SJCRH30 (cell line): ENCODE results near the gene MYL5. TPM values are rescaled to one million over a fixed set of nuclear protein-coding genes. Genes with fewer than 3 reads are reported as not detected.

Experiments used
- DNase-seq, 2 experiments: peaks; one replicate each; pipeline ENCODE4 v3.0.0-alpha.2; 2015 to 2020
- H3K27ac ChIP-seq: fragments of 250-450 bp; sonication (Bioruptor Pico); 2 replicates; pipeline ENCODE4 v1.5.1; 2020; ENCODE audit warnings: mild to moderate bottlenecking, moderate library complexity
- H3K27me3 ChIP-seq: fragments of 250-450 bp; sonication (Bioruptor Pico); 2 replicates; pipeline ENCODE4 v1.5.1; 2020; ENCODE audit warnings: mild to moderate bottlenecking, moderate library complexity
- H3K36me3 ChIP-seq: fragments of 250-450 bp; sonication (Bioruptor Pico); 2 replicates; pipeline ENCODE4 v1.5.1; 2020; ENCODE audit warnings: mild to moderate bottlenecking, moderate library complexity
- H3K4me1 ChIP-seq: fragments of 250-450 bp; sonication (Bioruptor Pico); 2 replicates; pipeline ENCODE4 v1.5.1; 2020; ENCODE audit warnings: mild to moderate bottlenecking, moderate library complexity
- H3K4me3 ChIP-seq: fragments of 250-450 bp; sonication (Bioruptor Pico); 2 replicates; pipeline ENCODE4 v1.5.1; 2020; ENCODE audit warnings: mild to moderate bottlenecking, moderate library complexity
- H3K9me3 ChIP-seq: fragments of 250-450 bp; sonication (Bioruptor Pico); replicated peaks from 2 replicates; pipeline ENCODE4 v1.5.1; 2020; ENCODE audit warnings: mild to moderate bottlenecking, moderate library complexity
- total RNA-seq: library from RNA; depleted of rRNA; stranded (reverse); fragments of >200 nt; shearing (Covaris generic); gene quantifications from 2 replicates; pipeline ENCODE4 v1.2.3, GENCODE V29; 2014

The MYL5 gene
- total RNA-seq, 1 experiment from 2014 or later, result 3.2 TPM

GRCh38 chr4:650951-651883 lies 23.1 kb upstream of the MYL5 start:
- no peak for DNase-seq
- Histone ChIP-seq H3K4me3 (no peak overlapping the region), H3K36me3 (no peaks in the 10 kb centered on the region), H3K27ac (no peak overlapping the region), H3K4me1 (peaks cover 3% of the 10 kb centered on the region; the same call in 1 of the 2 replicates), H3K9me3 (no peaks in the 10 kb centered on the region), H3K27me3 (no peaks in the 10 kb centered on the region)

- no peaks in the 10 kb centered on the region for H3K27me3 ChIP-seq
- peaks cover 3% of the 10 kb centered on the region; the same call in 1 of the 2 replicates for H3K4me1 ChIP-seq
- H3K4me3 ChIP-seq, result no peak overlapping the region
- H3K27ac ChIP-seq, result no peak overlapping the region
- no peak for DNase-seq
- no peaks in the 10 kb centered on the region for H3K9me3 ChIP-seq
- no peaks in the 10 kb centered on the region for H3K36me3 ChIP-seq
Observed at GRCh38 chr4:651884-652642, 22.3 kb upstream of the MYL5 start.

GRCh38 chr4:653080-653821 lies 21.1 kb upstream of the MYL5 start:
- Histone ChIP-seq H3K4me3 (no peak overlapping the region), H3K27ac (no peak overlapping the region), H3K36me3 (no peaks in the 10 kb centered on the region), H3K27me3 (no peaks in the 10 kb centered on the region), H3K4me1 (peaks cover under 1% of the 10 kb centered on the region; the same call in 1 of the 2 replicates), H3K9me3 (no peaks in the 10 kb centered on the region)
- no peak for DNase-seq

GRCh38 chr4:653831-654502 lies 20.4 kb upstream of the MYL5 start:
- DNase-seq, result no peak
- no peaks in the 10 kb centered on the region; the same call in 1 of the 2 replicates for H3K4me1 ChIP-seq
- no peak overlapping the region for H3K4me3 ChIP-seq
- no peaks in the 10 kb centered on the region for H3K9me3 ChIP-seq
- no peak overlapping the region for H3K27ac ChIP-seq
- no peaks in the 10 kb centered on the region for H3K36me3 ChIP-seq
- no peaks in the 10 kb centered on the region for H3K27me3 ChIP-seq

GRCh38 chr4:654503-654845 lies 19.9 kb upstream of the MYL5 start:
- H3K27ac ChIP-seq, result no peak overlapping the region
- no peaks in the 10 kb centered on the region for H3K36me3 ChIP-seq
- no peaks in the 10 kb centered on the region for H3K4me1 ChIP-seq
- no peaks in the 10 kb centered on the region for H3K9me3 ChIP-seq
- no peak for DNase-seq
- no peaks in the 10 kb centered on the region for H3K27me3 ChIP-seq
- no peak overlapping the region for H3K4me3 ChIP-seq

- no peaks in the 10 kb centered on the region for H3K4me1 ChIP-seq
- H3K9me3 ChIP-seq, result no peaks in the 10 kb centered on the region
- DNase-seq, result no peak
- H3K27me3 ChIP-seq, result no peaks in the 10 kb centered on the region
- no peak overlapping the region for H3K4me3 ChIP-seq
- H3K36me3 ChIP-seq, result no peaks in the 10 kb centered on the region
- no peak overlapping the region for H3K27ac ChIP-seq
Observed at GRCh38 chr4:654871-655463, 19.4 kb upstream of the MYL5 start.

- no peak for DNase-seq
- Histone ChIP-seq H3K9me3 (no peaks in the 10 kb centered on the region), H3K4me3 (no peak overlapping the region), H3K27ac (no peak overlapping the region), H3K36me3 (no peaks in the 10 kb centered on the region), H3K27me3 (no peaks in the 10 kb centered on the region), H3K4me1 (no peaks in the 10 kb centered on the region)
Observed at GRCh38 chr4:655464-656151, 18.7 kb upstream of the MYL5 start.

- no peak overlapping the region for H3K4me3 ChIP-seq
- DNase-seq, result no peak
- no peaks in the 10 kb centered on the region for H3K27me3 ChIP-seq
- H3K27ac ChIP-seq, result no peak overlapping the region
- H3K9me3 ChIP-seq, result no peaks in the 10 kb centered on the region
- H3K36me3 ChIP-seq, result no peaks in the 10 kb centered on the region
- H3K4me1 ChIP-seq, result no peaks in the 10 kb centered on the region
Observed at GRCh38 chr4:656436-657337, 17.7 kb upstream of the MYL5 start.

- Histone ChIP-seq H3K9me3 (no peaks in the 10 kb centered on the region), H3K27ac (no peak overlapping the region), H3K4me1 (no peaks in the 10 kb centered on the region), H3K4me3 (no peak overlapping the region), H3K36me3 (no peaks in the 10 kb centered on the region), H3K27me3 (no peaks in the 10 kb centered on the region)
- no peak for DNase-seq
Observed at GRCh38 chr4:657338-657833, 17.0 kb upstream of the MYL5 start.

GRCh38 chr4:657834-658667 lies 16.3 kb upstream of the MYL5 start:
- Histone ChIP-seq H3K9me3 (no peaks in the 10 kb centered on the region), H3K27ac (no peak overlapping the region), H3K4me1 (no peaks in the 10 kb centered on the region), H3K36me3 (no peaks in the 10 kb centered on the region), H3K27me3 (no peaks in the 10 kb centered on the region), H3K4me3 (no peak overlapping the region)
- DNase-seq, result no peak

- Histone ChIP-seq H3K36me3 (no peaks in the 10 kb centered on the region), H3K9me3 (no peaks in the 10 kb centered on the region), H3K27ac (no peak overlapping the region), H3K27me3 (no peaks in the 10 kb centered on the region), H3K4me3 (no peak overlapping the region), H3K4me1 (no peaks in the 10 kb centered on the region)
- DNase-seq, result no peak
Observed at GRCh38 chr4:658681-659667, 15.4 kb upstream of the MYL5 start.
